GM19035 (cell line): ENCODE results near the gene TMC3.

Source experiments
- ATAC-seq: cut with Tn5 transposase; IDR thresholded peaks from one replicate; pipeline ENCODE4 v1.9.1; 2021; ENCODE audit not compliant: unreplicated experiment

TMC3 gene

DNA sequence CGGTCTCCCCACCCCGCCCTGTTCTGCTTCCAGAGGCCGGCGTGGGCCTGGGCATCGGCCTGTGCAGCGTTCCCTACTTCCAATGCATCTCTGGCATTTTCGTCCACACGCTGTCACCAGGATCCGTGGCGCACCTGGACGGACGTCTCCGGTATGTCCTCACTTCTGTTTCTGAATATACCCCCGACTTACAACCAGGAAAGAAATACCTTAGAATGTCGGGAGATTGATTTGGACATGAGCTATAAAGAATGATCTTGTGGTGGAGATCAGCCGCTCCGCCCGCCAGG, 91.5 kb downstream of the TMC3 start:
- no peak for ATAC-seq

DNA sequence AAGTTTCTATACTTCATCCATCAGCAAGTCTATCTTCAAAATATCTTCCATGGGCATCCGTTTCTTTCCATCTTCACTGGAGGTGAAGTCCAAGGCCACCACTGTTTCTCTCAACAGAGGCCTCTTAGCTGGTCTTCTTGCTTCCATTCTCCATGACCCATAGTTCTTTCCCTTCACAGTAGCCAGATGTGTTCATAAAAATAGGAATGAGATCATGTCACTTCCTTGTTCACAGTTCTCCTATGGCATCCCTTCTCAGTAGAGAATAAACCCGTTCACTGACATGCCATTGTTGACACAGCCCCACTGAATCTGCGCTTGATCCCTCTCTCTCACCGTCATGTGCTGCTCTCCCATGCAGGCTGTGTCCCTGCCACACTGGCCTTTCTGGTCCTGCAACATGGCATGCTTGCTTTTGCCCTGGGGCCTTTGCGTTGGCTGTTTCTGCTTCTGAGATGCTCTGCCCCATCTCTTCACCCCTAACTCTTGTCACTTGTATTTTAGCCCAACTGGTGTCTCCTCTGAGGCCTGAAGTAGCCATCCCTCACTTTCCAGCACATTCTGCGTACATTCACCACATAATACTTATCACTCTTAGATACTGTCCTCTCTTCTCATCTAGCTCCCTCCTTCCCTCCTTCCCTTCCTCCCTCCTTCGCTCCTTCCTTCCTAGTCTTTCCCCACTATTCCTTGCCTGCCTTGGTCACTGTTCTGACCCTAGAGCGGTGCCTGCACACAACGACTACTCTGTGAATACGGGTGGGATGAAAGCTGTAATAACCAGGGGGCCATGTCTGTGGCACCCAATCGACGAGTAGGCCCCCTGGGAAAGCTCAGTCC, 92.0 kb downstream of the TMC3 start:
- no peak for ATAC-seq

DNA sequence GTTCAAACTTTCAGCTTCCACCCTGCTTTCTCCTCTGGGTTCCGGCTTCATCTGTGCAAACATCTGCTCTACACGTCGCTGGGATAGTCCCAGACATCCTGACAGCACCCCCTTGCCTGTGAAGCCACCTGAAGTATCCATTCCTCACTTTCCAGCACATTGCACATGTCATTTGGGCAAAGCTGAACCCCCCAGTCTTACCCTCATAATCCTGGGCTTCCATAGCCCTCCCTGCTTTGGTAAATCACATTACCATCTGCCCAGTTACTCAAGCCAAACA, 92.6 kb downstream of the TMC3 start:
- no peak for ATAC-seq
